Muscle layer of duodenum (tissue), 2 donors: Measurements from ENCODE around the gene NPPB.
A peak's percentile ranks its signal among the peaks of the same experiment; 100 is the strongest.

Experiments
- H3K27ac ChIP-seq: one replicate; pipeline ENCODE4 v1.7.0; 2013; ENCODE audit warnings: mild to moderate bottlenecking, low read length
- H3K27me3 ChIP-seq: one replicate; pipeline ENCODE4 v1.7.0; 2013; ENCODE audit warnings: low read depth, mild to moderate bottlenecking, control low read depth, low read length
- H3K36me3 ChIP-seq, 2 donors: one replicate each; pipeline ENCODE4 v1.7.0; 2013; ENCODE audit warnings: low read length in 2 of 2, control low read depth in 1 of 2, mild to moderate bottlenecking in 1 of 2; ENCODE audit not compliant: insufficient read depth in 2 of 2, control insufficient read depth in 1 of 2
- H3K4me1 ChIP-seq, 2 donors: one replicate each; pipeline ENCODE4 v1.7.0; 2013; ENCODE audit warnings: low read length in 2 of 2, mild to moderate bottlenecking in 2 of 2, control low read depth in 1 of 2, moderate library complexity in 1 of 2; ENCODE audit not compliant: insufficient read depth in 2 of 2, control insufficient read depth in 1 of 2
- H3K4me3 ChIP-seq, 2 donors: one replicate each; pipeline ENCODE4 v1.7.0; 2013; ENCODE audit warnings: low read length in 2 of 2, low read depth in 1 of 2, mild to moderate bottlenecking in 1 of 2
- H3K9me3 ChIP-seq, 2 donors: one replicate each; pipeline ENCODE4 v1.7.0; 2013; ENCODE audit warnings: low read length in 2 of 2, control low read depth in 1 of 2, mild to moderate bottlenecking in 1 of 2; ENCODE audit not compliant: control insufficient read depth in 1 of 2
- donor health status: healthy.

Gene NPPB

GRCh38 chr1:11880181-11880575 is 21.4 kb upstream of the NPPB start:
- H3K27me3 ChIP-seq = no peaks in the 10 kb centered on the region
- no peaks in the 10 kb centered on the region for H3K36me3 ChIP-seq
- H3K27ac ChIP-seq = no peak overlapping the region
- H3K9me3 ChIP-seq = no peaks in the 10 kb centered on the region
- H3K4me3 ChIP-seq = no peak overlapping the region
- H3K4me1 ChIP-seq = no peaks in the 10 kb centered on the region

- no peaks in the 10 kb centered on the region for H3K9me3 ChIP-seq
- H3K4me3 ChIP-seq = no peak overlapping the region
- H3K27ac ChIP-seq = no peak overlapping the region
- H3K27me3 ChIP-seq = no peaks in the 10 kb centered on the region
- H3K4me1 ChIP-seq = no peaks in the 10 kb centered on the region
- no peaks in the 10 kb centered on the region for H3K36me3 ChIP-seq
Observed at GRCh38 chr1:11879311-11880180, 20.8 kb upstream of the NPPB start.

GRCh38 chr1:11878891-11879190 is 20.1 kb upstream of the NPPB start:
- H3K27ac ChIP-seq = no peak overlapping the region
- no peak overlapping the region for H3K4me3 ChIP-seq
- H3K27me3 ChIP-seq = no peaks in the 10 kb centered on the region
- H3K36me3 ChIP-seq = no peaks in the 10 kb centered on the region
- no peaks in the 10 kb centered on the region for H3K9me3 ChIP-seq
- no peaks in the 10 kb centered on the region for H3K4me1 ChIP-seq

GRCh38 chr1:11878081-11878890 is 19.5 kb upstream of the NPPB start:
- H3K27ac ChIP-seq = no peak overlapping the region
- H3K4me1 ChIP-seq = no peaks in the 10 kb centered on the region
- no peaks in the 10 kb centered on the region for H3K36me3 ChIP-seq
- no peaks in the 10 kb centered on the region for H3K9me3 ChIP-seq
- no peaks in the 10 kb centered on the region for H3K27me3 ChIP-seq
- no peak overlapping the region for H3K4me3 ChIP-seq

- Histone ChIP-seq H3K4me3 (no peak overlapping the region), H3K4me1 (no peaks in the 10 kb centered on the region), H3K27me3 (no peaks in the 10 kb centered on the region), H3K27ac (no peak overlapping the region), H3K9me3 (no peaks in the 10 kb centered on the region), H3K36me3 (no peaks in the 10 kb centered on the region)
Observed at GRCh38 chr1:11877074-11877473, 18.3 kb upstream of the NPPB start.

GRCh38 chr1:11875094-11875493 is 16.3 kb upstream of the NPPB start:
- no peaks in the 10 kb centered on the region for H3K27me3 ChIP-seq
- no peak overlapping the region for H3K4me3 ChIP-seq
- H3K36me3 ChIP-seq = no peaks in the 10 kb centered on the region
- peak overlapping the region; percentile 31 for H3K27ac ChIP-seq
- no peaks in the 10 kb centered on the region for H3K9me3 ChIP-seq
- H3K4me1 ChIP-seq = no peaks in the 10 kb centered on the region

GRCh38 chr1:11874624-11875023 is 15.9 kb upstream of the NPPB start:
- H3K27ac ChIP-seq = no peak overlapping the region
- H3K27me3 ChIP-seq = no peaks in the 10 kb centered on the region
- H3K4me3 ChIP-seq = no peak overlapping the region
- no peaks in the 10 kb centered on the region for H3K9me3 ChIP-seq
- H3K36me3 ChIP-seq = no peaks in the 10 kb centered on the region
- no peaks in the 10 kb centered on the region for H3K4me1 ChIP-seq

GRCh38 chr1:11874258-11874562 is 15.5 kb upstream of the NPPB start:
- Histone ChIP-seq H3K4me3 (no peak overlapping the region), H3K27ac (no peak overlapping the region), H3K36me3 (no peaks in the 10 kb centered on the region), H3K4me1 (no peaks in the 10 kb centered on the region), H3K9me3 (no peaks in the 10 kb centered on the region), H3K27me3 (no peaks in the 10 kb centered on the region)

GRCh38 chr1:11873395-11874257 is 14.9 kb upstream of the NPPB start:
- Histone ChIP-seq H3K27ac (no peak overlapping the region), H3K27me3 (no peaks in the 10 kb centered on the region), H3K4me3 (no peak overlapping the region)

GRCh38 chr1:11872545-11872944 is 13.8 kb upstream of the NPPB start:
- Histone ChIP-seq H3K9me3 (no peaks in the 10 kb centered on the region), H3K27ac (no peak overlapping the region)

More at GRCh38 chr1:11873395-11874257, 14.9 kb upstream of the NPPB start:
- Histone ChIP-seq H3K36me3 (no peaks in the 10 kb centered on the region), H3K9me3 (no peaks in the 10 kb centered on the region), H3K4me1 (no peaks in the 10 kb centered on the region)

GRCh38 chr1:11869650-11870207 is 11.0 kb upstream of the NPPB start:
- Histone ChIP-seq H3K4me3 (no peak overlapping the region), H3K4me1 (no peaks in the 10 kb centered on the region), H3K36me3 (no peaks in the 10 kb centered on the region), H3K27me3 (no peaks in the 10 kb centered on the region), H3K9me3 (no peaks in the 10 kb centered on the region), H3K27ac (no peak overlapping the region)

More at GRCh38 chr1:11872545-11872944, 13.8 kb upstream of the NPPB start:
- Histone ChIP-seq H3K4me3 (no peak overlapping the region), H3K4me1 (no peaks in the 10 kb centered on the region), H3K36me3 (no peaks in the 10 kb centered on the region), H3K27me3 (no peaks in the 10 kb centered on the region)
